NB4 (cell line): ENCODE data around the gene SEMA5A.

Source experiments
- DNase-seq: peaks from one replicate; pipeline ENCODE4 v3.0.0; 2010; ENCODE audit warnings: low read depth
- H3K4me3 ChIP-seq: one replicate; pipeline ENCODE4 v1.5.1; 2011; ENCODE audit warnings: mild to moderate bottlenecking, low read depth, low read length, moderate library complexity
- CTCF ChIP-seq: IDR thresholded peaks from one replicate; pipeline ENCODE4 v1.5.1; 2012; ENCODE audit warnings: low read depth, low read length
- MAX ChIP-seq: IDR thresholded peaks from 2 replicates; pipeline ENCODE4 v1.6.1; 2011; ENCODE audit warnings: low read depth, low read length
- MYC ChIP-seq: IDR thresholded peaks from 2 replicates; pipeline ENCODE4 v1.6.1; 2011; ENCODE audit warnings: low read depth, low read length
- POLR2A ChIP-seq: IDR thresholded peaks from 2 replicates; pipeline ENCODE4 v1.6.1; 2011; ENCODE audit warnings: mild to moderate bottlenecking; ENCODE audit not compliant: insufficient read length; ENCODE audit errors: extremely low read depth

The SEMA5A gene

GRCh38 chr5:9105851-9106250 lies 440.0 kb downstream of the SEMA5A start:
- TF ChIP-seq CTCF, result no peak
- no peak for DNase-seq
- no peak overlapping the region for H3K4me3 ChIP-seq

GRCh38 chr5:9104571-9105339 lies 441.1 kb downstream of the SEMA5A start:
- no peak for DNase-seq
- no peak overlapping the region for H3K4me3 ChIP-seq
- no peak for TF ChIP-seq MAX
- no peak for TF ChIP-seq POLR2A
- no peak for TF ChIP-seq MYC
- no peak for TF ChIP-seq CTCF

- H3K4me3 ChIP-seq, result no peak overlapping the region
- no peak for TF ChIP-seq MAX
- TF ChIP-seq MYC, result no peak
- TF ChIP-seq CTCF, result no peak
- no peak for DNase-seq
These were observed 442.6 kb downstream of the SEMA5A start for GRCh38 chr5:9103290-9103689.

GRCh38 chr5:9099689-9100088 lies 446.2 kb downstream of the SEMA5A start:
- no peak for DNase-seq
- TF ChIP-seq POLR2A, result no peak
- TF ChIP-seq CTCF, result no peak
- TF ChIP-seq MAX, result no peak
- H3K4me3 ChIP-seq, result no peak overlapping the region

GRCh38 chr5:9098990-9099389 lies 446.9 kb downstream of the SEMA5A start:
- no peak for DNase-seq
- no peak overlapping the region for H3K4me3 ChIP-seq
- TF ChIP-seq CTCF, result no peak
- no peak for TF ChIP-seq POLR2A
- no peak for TF ChIP-seq MAX
- TF ChIP-seq MYC, result no peak

- DNase-seq, result no peak
These were observed 451.3 kb downstream of the SEMA5A start for GRCh38 chr5:9094582-9094981.

More at GRCh38 chr5:9094582-9094981, 451.3 kb downstream of the SEMA5A start:
- H3K4me3 ChIP-seq, result no peak overlapping the region
- no peak for TF ChIP-seq MYC
